ENCODE measurements around the gene ABCC11. TPM values are rescaled to one million over a fixed set of nuclear protein-coding genes. Genes with fewer than 3 reads are reported as not detected.

The ABCC11 gene
- total and polyA plus RNA-seq, 2 of the 13 experiments (the other 11 are each of a cell fraction or from before 2014, with no cell fraction given), result 1.0 to 1.4 TPM

DNA sequence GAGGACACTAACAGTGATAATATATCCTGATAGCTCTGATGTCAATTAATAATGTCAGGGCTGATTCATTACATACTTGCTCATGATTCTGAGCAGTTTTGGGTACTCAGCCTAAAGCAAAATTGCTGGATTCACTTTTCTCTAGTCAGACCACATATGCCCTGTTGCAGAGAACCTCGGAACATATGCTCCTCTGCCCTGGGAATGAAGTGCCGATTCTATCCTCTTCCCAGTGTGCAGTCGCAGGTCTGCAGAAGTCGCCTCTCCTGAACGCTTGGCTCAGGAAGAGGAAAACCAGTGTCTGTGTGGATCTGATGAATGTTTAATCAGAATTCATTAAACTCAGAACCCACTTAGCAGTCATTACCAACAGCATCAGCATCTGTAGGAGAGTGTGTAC, 126.1 kb downstream of the ABCC11 start:
- Histone ChIP-seq H3K9me3 (ENCODE audit: low read length) (no peaks in the 10 kb centered on the region), H3K4me1 (ENCODE audit: insufficient read depth, low read length) (peaks cover 9% of the 10 kb centered on the region), H3K79me2 (ENCODE audit: insufficient read depth, low read length) (no peaks in the 10 kb centered on the region), H3K36me3 (replicated peaks in 1 of 2; ENCODE audit: control insufficient read depth in 1 of 2, insufficient read depth in 2 of 2, low read length in 2 of 2) (no peaks in the 10 kb centered on the region), H2AFZ (ENCODE audit: low read length) (no peak overlapping the region), H4K20me1 (ENCODE audit: insufficient read depth, low read length) (no peaks in the 10 kb centered on the region), H3K4me2 (ENCODE audit: low read depth, low read length) (no peak overlapping the region), H3K9ac (ENCODE audit: insufficient read depth, low read depth, low read length) (no peak overlapping the region), H3K27ac (ENCODE audit: extremely low read length, insufficient read depth, low read length) (no peak overlapping the region), H3K4me3 (replicated peaks in 1 of 3; ENCODE audit: insufficient read depth in 1 of 3, low read depth in 2 of 3, low read length in 3 of 3) (no peak overlapping the region), H3K27me3 (ENCODE audit: control insufficient read depth in 1 of 2, insufficient read depth in 2 of 2, low read length in 2 of 2) (peaks cover 3 to 5% of the 10 kb centered on the region in 2 experiments; a peak in 1 of 5 replicates)
- ATAC-seq (no peak), DNase-seq (ENCODE audit: low spot score) (no peak), FAIRE-seq (no peak)
- in situ Hi-C loops (cut with HindIII; ENCODE audit: extremely low pct_ligation_motif_present, low pct_unique_long_range_greater_than_20kb) (no loop called here), intact Hi-C loops (cut with micrococcal nuclease; ENCODE audit: unreplicated experiment) (no loop called here)
- CTCF ChIA-PET (ENCODE audit: low intra/inter-chr PET ratio, low total read pairs), result no interaction called here
- POLR2A ChIA-PET, result no interaction called here
- no TSS peak for BruUV-seq (replicated peaks)
- WGBS (ENCODE audit: low lambda C conversion rate), result 7% methylated on average over 5 of the region's 5 CpGs
- TF ChIP-seq KDM4B (CRISPR knock-in tag; IDR thresholded peaks at IDR 0.05) (no peak), ZNF639 (CRISPR knock-in tag; conservative IDR thresholded peaks at IDR 0.05) (no peak), ZFP36 (IDR thresholded peaks at IDR 0.05; ENCODE audit: borderline replicate concordance, low read depth, low read length, partially characterized antibody) (no peak), YEATS4 (CRISPR knock-in tag; IDR thresholded peaks at IDR 0.05; ENCODE audit: borderline replicate concordance) (no peak), DMAP1 (CRISPR knock-in tag; IDR thresholded peaks at IDR 0.05) (no peak), ZSCAN21 (CRISPR knock-in tag; IDR thresholded peaks at IDR 0.05; ENCODE audit: borderline replicate concordance) (no peak), NFKB2 (CRISPR knock-in tag; IDR thresholded peaks at IDR 0.05; ENCODE audit: borderline replicate concordance) (no peak), ZNF672 (CRISPR knock-in tag; IDR thresholded peaks at IDR 0.05) (no peak), MEIS2 (CRISPR knock-in tag; IDR thresholded peaks at IDR 0.05) (no peak), PHF20 (CRISPR knock-in tag; IDR thresholded peaks at IDR 0.05) (no peak), DNMT3B (CRISPR knock-in tag; conservative IDR thresholded peaks at IDR 0.05) (no peak), IRF9 (CRISPR knock-in tag; IDR thresholded peaks at IDR 0.05; ENCODE audit: borderline replicate concordance) (no peak), ZNF12 (CRISPR knock-in tag; IDR thresholded peaks at IDR 0.05) (no peak)
- TF ChIP-seq, protein P1, sequence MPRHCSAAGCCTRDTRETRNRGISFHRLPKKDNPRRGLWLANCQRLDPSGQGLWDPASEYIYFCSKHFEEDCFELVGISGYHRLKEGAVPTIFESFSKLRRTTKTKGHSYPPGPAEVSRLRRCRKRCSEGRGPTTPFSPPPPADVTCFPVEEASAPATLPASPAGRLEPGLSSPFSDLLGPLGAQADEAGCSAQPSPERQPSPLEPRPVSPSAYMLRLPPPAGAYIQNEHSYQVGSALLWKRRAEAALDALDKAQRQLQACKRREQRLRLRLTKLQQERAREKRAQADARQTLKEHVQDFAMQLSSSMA (CRISPR knock-in tag; IDR thresholded peaks at IDR 0.05), result no peak

All from HepG2 (cell line).